KOPT-K1 (cell line): ENCODE results near the gene NTN1.
"Not testable (repeated sequence)": the region's sequence is repeated elsewhere in the genome, so short reads cannot be mapped to it uniquely, and the experiment has no call there.

Source experiments
- H3K27ac ChIP-seq: fragments of 200-600 bp; sonication (generic); 2 replicates; pipeline ENCODE4 v1.5.1; 2016; ENCODE audit warnings: antibody characterized with exemption, mild to moderate bottlenecking, low read depth, low read length; ENCODE audit not compliant: poor library complexity, severe bottlenecking
- H3K36me3 ChIP-seq: fragments of 200-600 bp; sonication (generic); 2 replicates; pipeline ENCODE4 v1.5.1; 2017; ENCODE audit warnings: antibody characterized with exemption, mild to moderate bottlenecking, low read length, moderate library complexity; ENCODE audit not compliant: insufficient read depth
- H3K9me3 ChIP-seq: fragments of 200-600 bp; sonication (generic); 2 replicates; pipeline ENCODE4 v1.5.1; 2017; ENCODE audit warnings: antibody characterized with exemption, low read length, mild to moderate bottlenecking; ENCODE audit not compliant: insufficient read depth, poor library complexity, severe bottlenecking

The NTN1 gene

DNA sequence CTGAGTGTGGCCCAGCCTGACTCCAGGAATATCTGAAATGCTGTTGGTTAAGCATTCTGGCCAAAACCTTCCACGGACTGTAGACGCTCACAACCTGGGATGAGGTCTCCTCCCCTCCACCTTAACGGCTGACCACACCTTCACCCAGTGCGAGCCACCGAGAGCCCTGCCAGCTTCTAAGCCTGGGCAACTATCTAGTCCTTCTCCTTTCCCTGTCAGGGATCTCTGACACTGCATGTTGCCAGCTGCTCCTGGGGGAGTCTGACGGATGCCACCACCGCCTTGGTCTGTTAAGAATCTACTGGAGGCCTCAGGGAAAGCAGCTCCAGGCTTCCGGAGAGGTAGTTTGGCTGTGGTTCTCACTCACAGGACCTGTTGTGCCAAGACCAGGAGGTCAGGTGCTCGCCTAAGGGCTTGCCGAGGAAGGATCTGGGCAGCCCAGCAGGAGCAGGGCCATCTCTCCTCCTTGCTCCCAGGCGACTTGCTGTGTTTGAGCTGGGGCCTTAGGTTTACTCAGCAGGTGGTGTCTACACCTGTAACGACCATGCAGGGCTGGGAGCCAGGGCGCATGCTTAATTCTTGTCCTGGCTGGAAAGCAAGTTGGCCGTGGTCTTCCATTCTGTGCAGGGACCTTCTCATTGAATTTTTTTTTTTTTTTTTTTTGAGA, 111.8 kb downstream of the NTN1 start:
- Histone ChIP-seq H3K27ac (no peak overlapping the region), H3K9me3 (no peaks in the 10 kb centered on the region), H3K36me3 (no peaks in the 10 kb centered on the region)

DNA sequence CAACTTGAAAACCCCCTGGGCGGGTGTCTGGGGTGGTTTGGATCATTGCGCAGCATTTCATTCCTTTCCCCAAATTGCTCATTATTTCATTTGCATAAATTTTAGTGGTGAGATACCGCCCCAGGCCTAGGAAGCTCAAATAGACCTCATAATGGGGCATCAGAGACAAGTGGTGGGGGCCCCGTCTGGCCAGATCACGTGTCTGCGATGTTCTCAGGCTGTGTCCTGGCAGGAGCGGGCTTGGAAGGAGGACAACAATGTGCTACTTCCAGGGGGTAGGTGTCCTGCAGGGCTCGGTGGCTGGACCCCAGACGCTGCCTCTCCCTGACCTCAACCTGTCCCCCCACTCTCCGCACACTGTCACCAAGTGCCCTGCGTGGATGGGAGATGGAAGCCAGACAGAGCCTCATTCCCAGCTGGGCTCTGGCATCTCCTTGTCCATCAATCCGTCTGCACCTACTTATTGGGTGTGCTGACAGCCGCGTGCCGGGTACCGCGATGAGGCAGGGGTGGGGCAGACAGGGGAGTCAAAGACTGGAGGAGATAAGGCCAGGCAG, 116.9 kb downstream of the NTN1 start:
- Histone ChIP-seq H3K27ac (no peak overlapping the region), H3K36me3 (no peaks in the 10 kb centered on the region), H3K9me3 (no peaks in the 10 kb centered on the region)

DNA sequence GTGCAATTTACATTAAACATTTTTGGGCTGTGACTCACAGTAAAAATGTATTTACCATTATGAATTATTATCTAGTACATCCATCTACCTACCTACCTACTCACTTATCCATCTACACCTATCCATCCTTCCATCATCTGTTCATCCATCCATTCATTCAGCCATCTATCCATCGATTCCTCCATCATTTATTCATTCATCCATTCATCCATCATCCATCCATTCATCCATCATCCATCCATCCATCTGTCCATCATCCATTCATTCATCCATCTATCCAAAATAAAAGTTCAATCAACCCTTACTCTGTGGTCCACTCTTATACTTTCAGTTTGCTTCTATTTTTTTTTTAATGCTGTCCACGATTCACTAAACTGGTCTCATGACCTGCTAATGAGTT, 118.4 kb downstream of the NTN1 start:
- no peaks in the 10 kb centered on the region for H3K9me3 ChIP-seq

DNA sequence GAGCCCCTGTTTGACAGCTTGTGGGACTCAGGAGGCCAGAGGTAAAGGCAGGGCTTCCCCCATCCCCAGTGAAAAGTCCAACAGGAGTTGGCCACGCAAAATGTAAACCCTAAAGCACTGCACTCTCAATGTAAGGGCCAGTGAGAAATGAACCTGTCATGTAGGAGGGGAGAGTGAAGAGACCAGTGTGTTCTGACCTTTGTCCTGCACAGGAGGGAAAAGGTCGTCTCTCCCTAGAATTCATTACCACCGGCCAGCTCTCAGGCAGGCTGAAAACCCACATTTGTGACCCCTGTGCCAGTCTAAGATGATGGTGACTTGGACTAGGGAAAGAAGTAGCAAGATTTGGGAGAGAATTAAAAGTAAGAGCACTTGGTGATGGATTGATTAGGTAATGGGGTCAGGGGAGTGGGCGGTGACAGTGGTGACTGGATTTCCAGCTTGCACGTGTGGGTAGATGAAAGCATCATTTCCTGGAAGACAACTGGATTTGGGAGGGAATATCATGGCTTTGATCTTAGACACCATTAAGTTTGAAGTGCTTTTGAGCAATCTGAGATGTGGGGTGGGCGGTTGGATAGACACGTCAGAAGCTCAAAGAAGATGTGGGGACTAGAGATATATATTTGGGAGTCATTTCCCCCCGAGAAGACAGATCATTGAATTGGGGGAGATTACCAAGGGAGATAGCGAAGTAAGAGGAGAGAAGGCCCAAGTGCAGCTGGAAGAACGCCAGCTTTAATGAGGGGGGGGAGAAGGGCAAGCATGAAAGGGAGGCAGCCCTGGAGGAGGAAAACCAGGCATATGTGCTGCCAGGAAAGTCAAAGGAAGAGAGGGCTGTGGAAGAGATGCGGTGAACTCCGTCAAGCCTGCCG, 119.5 kb downstream of the NTN1 start:
- Histone ChIP-seq H3K27ac (no peak overlapping the region), H3K9me3 (no peaks in the 10 kb centered on the region), H3K36me3 (no peaks in the 10 kb centered on the region)

More for the DNA sequence above, 118.4 kb downstream of the NTN1 start:
- no peak overlapping the region for H3K27ac ChIP-seq
- H3K36me3 ChIP-seq: no peaks in the 10 kb centered on the region

DNA sequence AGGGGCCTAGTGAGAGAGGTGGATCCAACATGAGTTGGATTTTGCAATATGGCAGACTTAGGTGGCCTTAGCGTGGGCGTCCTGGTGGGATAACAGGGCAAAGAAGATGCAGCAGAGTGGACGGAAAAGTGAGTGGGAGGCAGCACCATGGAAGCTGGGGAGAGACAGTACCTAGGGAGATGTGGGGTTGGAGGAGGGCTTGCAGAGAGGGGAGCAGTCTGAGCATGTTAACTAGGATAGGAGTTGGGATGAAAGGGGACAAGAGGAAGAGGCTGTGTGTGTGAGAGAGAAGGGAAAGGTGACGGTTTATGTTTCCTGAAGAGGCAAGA, 120.1 kb downstream of the NTN1 start:
- Histone ChIP-seq H3K9me3 (no peaks in the 10 kb centered on the region), H3K27ac (no peak overlapping the region), H3K36me3 (no peaks in the 10 kb centered on the region)

DNA sequence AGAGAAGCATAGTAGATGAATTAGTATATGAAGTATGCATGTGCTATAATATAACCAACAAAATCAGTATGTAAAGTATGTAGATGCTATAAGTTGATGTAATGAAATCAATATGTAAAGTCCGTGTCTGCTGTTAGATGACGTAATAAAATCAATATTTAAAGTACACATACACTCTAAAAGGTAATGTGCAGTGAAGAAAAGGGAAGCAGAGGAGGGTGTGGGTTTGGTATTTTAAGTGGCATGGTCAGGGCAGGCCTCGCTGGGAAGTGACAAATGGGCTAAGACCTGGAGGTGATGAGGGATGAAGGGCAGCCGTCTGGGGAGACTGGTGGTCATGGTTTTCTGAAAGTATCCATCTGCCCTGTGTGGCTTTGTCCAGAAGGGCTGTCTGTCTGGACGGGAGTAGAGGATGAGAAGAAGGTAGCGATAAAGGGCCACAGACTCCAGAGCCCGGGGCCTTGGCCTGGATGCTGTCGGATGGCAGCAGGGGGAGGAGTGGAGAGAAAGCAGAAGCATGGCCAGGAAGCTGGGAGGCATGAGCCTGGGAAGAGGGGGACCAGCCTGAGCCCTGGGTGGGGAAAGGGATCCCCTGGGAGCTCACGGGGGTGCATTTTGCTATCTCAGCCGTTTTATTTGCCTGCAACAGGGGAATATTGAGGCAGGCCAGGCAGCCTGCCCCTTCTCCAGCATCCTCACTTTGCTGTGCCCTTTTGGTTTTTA, 121.6 kb downstream of the NTN1 start:
- H3K36me3 ChIP-seq: no peaks in the 10 kb centered on the region
- no peaks in the 10 kb centered on the region for H3K9me3 ChIP-seq
- no peak overlapping the region for H3K27ac ChIP-seq

DNA sequence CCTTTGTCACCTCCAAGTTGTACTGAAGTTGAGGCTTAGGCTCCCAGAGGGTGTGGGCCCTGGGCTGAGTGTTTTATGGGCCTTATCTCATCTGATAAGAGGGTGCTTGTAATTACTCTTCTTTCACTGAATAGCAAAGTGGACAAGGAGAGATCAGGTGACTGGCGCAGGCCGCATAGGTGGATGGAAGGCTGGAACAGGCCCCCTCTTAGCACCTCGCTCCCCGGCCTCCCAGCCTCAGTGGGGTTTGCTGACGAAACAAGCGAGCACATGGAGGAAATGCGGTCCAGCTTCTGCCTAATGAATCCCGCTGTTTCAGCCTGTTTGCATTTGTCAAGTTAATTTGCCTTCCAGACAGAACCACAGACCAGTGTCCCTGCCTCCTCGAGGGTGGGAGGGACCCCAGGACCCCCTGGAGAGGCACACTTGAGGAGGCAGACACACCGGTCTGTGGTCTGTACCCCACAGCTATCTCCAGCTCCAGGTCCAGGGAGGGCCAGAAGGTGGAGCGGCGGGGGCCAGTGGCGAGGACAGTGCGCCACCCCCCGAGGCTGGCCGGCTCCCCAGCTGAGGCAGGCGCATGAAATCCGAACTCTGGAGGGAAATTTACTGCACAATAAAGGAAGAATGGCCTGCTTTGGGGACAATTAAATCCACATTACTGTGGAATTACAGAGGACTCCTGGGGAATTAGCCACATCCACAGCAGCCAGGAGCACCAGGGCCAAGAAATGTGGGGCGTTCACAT, 123.4 kb downstream of the NTN1 start:
- no peaks in the 10 kb centered on the region for H3K36me3 ChIP-seq
- no peak overlapping the region for H3K27ac ChIP-seq
- no peaks in the 10 kb centered on the region for H3K9me3 ChIP-seq

DNA sequence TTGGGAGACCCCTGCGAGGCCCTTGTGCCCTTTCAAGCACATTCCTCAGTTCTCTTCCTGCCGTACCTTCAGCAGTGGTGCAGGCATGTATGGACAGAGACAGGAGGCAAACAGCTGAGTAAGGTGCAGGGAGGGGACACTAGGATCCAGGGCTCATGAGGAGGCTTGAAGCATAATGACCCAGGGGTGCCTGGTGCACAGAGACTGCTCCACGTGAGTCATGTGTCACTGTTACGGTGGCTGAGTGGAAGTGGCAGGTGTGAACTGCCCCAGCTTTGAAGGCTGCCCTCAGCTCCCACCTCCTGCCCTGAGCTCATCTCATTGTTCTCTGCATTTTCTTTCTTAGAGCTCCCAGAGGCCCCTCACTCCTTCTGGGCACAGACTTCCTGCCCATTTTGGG, 124.8 kb downstream of the NTN1 start:
- H3K36me3 ChIP-seq: no peaks in the 10 kb centered on the region
- H3K27ac ChIP-seq: no peak overlapping the region
- no peaks in the 10 kb centered on the region for H3K9me3 ChIP-seq

DNA sequence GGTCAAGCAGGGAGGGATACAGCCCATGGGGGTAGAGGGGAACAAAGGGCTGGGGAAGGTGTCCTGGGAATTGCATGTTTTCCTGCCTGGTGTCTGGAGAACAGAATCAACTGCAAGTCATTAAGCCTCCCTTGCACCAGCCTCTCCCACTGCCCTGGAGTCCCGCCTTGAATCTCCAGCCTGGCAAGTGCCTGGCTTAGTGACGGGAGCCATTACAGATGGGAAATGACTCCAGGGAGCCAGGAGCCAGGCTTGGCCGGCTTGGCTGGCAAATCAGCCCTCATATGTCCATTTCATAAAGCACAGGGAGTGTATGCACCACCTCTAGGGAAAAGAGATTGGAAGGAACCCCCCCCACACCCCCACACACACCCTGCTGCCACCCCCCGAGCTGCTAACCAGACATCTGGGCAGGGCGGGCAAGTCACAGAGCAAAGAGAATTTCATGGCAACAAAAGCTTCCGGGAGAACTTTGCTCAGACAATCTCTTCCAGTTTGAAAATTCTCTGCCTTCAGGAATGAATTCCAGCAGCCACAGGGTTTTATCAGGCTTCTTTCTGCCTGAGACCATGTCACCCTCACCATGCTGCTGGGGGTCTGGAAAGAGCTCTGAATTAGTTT, 127.7 kb downstream of the NTN1 start:
- no peaks in the 10 kb centered on the region for H3K9me3 ChIP-seq
- no peaks in the 10 kb centered on the region for H3K36me3 ChIP-seq
- no peak overlapping the region for H3K27ac ChIP-seq

DNA sequence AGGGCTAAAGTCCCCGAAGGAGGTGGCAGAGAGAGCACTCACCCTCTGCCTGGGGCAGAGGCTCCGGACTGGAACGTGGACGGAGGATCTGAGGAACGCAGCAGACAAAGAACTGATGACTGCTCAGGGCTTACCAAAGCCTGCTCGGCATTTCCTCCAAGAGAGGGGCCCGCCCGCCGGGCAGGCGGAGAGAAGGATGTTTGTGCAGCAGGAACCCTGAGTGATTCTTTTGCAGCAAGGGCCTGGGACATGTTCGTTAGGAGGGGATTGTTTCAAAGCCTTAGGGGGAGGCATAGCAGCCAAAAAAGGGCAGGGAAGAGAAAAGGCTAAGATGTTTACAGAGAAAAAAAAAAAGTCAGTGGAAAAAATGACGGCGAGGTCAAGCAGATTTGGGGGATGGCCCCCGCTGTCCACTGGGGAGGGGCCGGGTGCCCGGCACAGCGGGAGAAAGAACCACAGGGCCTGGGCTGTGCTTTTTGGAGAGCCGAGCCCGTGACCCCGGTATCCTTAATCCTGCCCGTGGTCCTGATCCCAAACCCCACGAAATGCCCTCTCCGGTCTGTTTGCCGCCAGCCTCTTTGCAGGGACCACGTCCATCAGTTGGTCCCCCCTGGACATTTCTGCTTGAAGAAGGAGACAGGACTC, 129.3 kb downstream of the NTN1 start:
- H3K36me3 ChIP-seq: no peaks in the 10 kb centered on the region
- H3K27ac ChIP-seq: no peak overlapping the region
- no peaks in the 10 kb centered on the region for H3K9me3 ChIP-seq

DNA sequence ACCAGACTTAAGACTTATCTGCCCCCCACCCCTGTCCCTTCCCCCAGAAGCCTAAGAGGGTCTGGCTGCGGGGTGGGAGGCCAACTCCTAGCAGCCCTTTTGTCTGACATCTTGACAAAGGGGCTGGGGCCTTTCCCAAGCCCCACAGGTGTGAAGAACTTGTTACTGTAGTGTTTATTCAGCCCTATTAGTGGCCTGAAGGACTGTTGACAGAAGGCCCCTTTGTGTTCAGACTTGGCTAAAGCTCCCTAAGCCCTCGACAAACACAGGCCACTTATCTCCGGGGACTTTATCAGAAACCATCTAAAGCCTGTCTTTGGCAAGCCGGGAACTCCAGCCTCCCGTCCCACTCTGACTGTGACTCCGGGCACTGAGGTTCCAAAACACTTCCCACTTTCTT, 129.8 kb downstream of the NTN1 start:
- Histone ChIP-seq H3K36me3 (no peaks in the 10 kb centered on the region), H3K9me3 (no peaks in the 10 kb centered on the region), H3K27ac (no peak overlapping the region)

DNA sequence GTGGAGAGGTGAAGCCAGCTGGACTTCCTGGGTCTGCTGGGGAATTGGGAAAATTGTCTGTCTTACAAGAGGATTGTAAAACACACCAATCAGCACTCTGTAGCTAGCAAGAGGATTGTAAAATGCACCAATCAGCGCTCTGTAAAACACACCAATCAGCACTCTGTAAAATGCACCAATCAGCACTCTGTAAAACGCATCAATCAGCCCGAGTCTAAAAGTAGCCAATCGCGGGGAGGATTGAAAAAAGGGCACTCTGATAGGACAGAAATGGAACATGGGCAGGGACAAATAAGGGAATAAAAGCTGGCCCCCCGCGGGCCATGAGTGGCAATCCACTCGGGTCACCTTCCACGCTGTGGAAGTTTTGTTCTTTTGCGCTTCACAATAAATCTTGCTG, 130.4 kb downstream of the NTN1 start:
- not testable (repeated sequence) for H3K27ac ChIP-seq, H3K9me3 ChIP-seq, H3K36me3 ChIP-seq

DNA sequence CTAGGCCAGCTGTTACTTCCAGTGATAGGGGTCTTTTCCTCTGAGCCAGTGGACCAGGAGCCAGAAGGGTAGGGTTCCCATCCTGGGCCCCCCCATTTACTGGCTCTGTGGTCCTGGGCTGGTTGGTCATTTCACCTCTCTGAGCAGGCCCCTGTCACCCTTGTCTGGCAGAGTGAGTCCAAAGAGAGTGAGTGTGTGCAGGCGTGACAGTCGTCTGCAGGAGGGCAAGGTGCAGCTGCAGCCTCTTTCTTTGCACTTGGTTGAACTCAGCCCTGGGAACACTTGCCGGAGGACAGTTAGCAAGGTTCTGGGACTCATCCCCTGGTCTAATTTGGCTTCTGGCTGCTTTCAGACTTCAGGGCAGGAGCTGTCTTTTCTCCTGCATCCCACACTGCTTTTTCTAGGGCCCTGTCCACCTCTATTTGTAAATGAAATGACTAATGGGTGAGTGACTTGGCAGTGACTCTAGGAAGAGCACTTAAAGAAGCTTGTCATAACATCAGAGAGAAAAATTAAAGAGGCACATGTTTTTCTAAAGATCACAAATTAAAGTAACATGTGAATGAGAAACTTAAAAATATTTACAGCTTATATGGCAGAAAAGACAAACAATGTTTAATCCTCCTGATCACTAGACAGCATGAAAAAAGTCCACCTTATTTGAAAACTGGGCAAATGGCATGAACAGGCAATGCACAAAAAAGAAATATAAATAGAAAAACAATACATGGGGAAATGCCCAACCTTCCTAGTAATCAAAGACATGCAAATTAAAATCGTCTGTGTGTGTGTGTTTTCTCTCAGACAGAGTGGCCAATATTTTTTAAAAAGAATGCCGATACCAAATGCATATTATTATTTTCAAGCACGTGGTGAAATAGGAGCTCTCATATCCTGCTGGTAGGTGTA, 137.5 kb downstream of the NTN1 start:
- Histone ChIP-seq H3K36me3 (no peaks in the 10 kb centered on the region), H3K9me3 (peaks cover 17% of the 10 kb centered on the region), H3K27ac (no peak overlapping the region)
